Stimulated activated CD4-positive, alpha-beta T cell treated with anti-CD3 and anti-CD28 coated beads, TNF-alpha, amount 100 ng/mL, for 48 hours (primary cell): ENCODE measurements around the gene FABP1.

Experiments
- DNase-seq, 3 donors: peaks; one replicate each; pipeline ENCODE4 v3.0.0-alpha.2; 2020; ENCODE audit warnings: low read depth in 3 of 3

FABP1 gene

DNA sequence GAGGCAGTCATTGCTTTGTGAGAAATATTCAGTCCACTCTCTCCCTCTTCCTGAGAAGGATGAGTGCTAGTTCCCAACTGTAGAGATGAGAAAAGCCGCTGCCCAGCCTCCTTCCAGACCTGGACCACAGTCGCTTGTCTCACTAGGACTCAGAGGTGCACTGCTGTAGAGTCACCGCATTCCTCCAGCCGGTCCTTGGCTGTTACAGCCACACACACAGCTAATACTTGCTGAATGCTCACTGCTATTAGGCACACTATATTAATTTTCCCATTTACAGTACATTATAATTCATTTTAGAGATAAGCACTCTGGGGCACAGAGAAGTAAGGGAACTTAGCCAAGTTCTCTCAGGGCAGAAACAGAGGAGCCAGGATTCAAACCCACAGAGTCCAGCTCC lies 10.0 kb upstream of the FABP1 start:
- no peak for DNase-seq

DNA sequence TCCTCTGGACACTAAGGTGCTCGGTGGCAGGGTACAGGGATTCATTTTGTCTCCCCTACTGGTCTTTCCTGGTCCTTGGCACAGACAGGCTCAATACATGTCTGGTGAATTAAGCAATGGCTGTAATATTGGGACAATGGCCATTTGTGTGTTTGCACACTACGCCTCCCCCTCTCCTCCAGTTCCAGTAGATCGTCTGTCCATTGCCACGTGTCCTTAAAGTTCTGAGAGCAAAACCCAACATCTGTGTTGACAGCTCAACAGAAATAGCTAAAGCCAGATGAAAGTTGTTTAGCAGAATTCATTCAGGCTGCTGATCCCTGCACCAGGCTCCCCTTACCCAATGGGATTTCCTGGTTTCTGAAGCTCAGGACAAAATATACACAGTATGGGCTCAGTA lies 9.0 kb upstream of the FABP1 start:
- DNase-seq = no peak

DNA sequence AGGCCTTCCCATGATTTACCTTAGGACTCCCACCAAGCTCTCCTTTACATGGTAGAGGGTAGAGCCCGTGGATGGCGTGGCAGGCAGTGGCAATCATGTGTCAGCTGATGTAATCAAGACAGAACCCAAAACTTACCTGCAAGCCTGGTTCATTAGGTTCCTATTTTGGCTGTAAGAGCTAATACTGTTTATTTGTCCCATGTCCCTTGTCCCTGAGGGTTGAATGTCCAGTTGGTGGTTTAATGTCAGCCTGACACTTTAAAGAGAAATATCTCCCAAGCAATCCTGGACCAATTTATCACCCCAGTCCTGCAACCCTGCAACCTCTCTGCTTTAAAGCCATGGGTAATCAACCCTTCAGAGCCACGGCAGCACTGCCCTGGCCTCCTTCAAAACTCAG lies 6.0 kb upstream of the FABP1 start:
- no peak for DNase-seq

DNA sequence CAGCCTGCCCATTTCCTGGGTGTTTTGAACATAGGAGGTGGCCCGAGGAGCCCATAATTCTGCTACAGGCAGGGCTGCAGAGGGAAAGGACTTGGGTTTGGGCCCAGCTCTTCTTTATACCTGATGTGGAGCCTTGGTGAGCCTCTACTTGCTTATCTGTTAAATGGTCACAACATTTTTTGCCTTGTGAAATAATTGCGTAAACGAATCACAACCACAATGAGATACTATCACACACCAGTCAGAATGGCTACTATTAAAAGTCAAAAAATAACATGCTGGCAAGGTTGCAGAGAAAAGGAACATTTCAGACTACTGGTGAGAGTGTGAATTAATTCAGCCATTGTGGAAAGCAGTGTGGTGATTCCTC lies 4.1 kb upstream of the FABP1 start:
- DNase-seq = no peak

DNA sequence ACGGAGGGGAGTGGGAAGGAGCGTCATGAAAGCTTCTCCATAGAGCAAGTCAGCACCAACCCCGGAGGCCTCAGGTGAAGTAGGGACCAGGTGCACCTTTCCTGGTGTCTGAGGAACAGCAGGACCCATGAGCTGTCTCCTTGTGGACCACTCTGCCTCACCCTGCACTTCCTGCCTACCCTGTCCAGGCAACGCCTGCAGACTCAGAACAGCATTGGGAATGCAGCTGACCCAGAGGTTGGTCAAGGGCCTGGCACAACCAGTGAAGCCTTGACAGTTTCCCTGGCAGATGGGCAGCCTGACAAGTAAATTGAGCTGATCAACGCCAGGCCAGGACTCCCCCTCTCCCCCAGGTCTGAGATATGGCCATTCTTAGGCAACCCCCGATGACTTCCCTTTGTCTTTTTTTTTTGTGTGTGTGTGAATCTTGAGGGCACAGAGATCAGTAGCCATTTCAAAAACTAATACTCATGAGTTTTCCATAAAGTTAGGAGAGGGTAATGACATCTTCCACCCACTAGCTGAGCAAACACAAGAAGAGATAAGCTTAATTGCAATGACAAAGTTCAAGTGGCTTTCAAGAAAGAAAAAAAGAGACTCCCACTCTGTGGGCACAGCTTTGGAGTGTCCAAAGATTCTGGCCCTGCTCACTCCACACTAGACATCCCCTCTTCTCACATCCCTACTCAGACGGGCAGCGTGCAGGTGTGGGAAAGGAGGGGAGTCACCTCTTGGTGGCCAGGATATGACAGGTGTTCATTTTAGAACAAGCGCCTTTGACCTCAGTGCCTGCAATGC lies 3.5 kb upstream of the FABP1 start:
- DNase-seq = no peak

DNA sequence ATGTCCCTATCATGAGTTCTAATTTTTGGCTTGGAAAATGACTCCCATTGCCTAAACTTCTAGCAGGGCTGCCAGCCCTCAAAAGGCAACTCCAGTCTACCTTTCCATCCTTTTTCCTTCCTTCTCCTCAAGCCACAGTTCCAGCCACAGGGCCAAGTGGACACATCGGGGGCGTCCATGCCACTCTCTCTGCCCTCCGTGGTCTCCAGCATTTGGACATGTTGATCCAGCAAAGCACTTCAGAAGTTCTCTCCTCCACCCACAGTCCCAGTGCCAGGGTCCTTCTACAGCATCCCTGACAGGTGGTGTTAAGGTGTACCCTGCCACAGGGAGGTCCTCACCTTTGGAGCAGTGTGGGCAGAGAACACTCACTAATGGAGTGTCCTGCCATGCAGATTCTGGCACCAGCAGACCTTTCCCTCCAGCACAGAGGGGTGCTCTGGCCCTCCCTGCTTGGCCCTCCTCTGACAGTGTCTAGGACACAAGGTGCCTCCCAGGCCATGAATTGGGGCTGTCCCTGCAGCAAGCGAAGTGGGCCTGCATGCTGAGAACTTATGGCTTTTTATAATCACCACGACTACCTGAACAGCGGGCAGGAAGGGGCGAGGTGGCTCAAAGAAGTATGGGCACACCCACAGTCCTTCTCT lies 1.6 kb upstream of the FABP1 start:
- DNase-seq = no peak

DNA sequence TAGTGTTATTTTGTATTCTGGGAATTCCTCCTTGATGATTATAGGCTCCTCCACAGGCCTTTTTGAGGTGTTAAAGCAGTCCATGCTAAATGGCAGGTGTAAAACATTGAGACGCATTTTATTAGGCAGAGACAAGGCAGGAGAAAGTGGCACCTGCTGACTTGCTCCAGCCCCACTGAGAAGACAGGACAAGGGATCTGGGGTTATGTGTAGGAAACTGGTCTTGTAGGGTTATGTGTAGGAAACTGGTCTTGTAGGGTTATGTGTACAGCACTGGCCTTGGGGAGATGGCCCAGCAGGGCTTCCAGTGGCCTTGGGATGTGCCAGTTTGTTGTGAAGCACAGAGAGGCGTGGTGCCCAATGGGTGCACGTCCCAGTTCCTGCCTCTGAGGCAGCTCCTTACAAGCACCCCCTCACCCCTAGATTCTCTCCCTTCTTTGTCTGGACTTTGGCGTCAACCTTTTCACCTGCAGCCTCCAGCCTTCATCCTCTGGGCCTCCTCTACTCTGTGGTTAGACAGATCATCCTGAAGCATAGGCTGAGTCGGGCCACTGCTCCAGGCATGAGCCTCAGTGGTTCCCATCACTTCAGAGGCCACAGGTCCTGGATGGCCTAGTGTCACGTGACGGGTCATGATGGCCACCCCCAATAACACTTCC lies 921 bp upstream of the FABP1 start:
- DNase-seq = no peak

DNA sequence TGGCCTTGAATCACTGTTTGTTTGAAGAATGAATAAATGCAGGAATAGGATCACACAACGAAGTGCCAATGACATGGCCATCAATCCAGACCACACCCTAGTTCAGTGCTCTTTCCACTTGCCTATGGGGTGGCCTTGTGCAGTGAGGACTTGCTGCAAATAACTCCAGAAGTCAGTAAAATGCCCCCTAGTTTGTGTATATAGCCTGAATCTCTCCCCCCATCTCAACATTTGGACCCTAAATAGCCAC lies 299 bp downstream of the FABP1 start:
- no peak for DNase-seq

DNA sequence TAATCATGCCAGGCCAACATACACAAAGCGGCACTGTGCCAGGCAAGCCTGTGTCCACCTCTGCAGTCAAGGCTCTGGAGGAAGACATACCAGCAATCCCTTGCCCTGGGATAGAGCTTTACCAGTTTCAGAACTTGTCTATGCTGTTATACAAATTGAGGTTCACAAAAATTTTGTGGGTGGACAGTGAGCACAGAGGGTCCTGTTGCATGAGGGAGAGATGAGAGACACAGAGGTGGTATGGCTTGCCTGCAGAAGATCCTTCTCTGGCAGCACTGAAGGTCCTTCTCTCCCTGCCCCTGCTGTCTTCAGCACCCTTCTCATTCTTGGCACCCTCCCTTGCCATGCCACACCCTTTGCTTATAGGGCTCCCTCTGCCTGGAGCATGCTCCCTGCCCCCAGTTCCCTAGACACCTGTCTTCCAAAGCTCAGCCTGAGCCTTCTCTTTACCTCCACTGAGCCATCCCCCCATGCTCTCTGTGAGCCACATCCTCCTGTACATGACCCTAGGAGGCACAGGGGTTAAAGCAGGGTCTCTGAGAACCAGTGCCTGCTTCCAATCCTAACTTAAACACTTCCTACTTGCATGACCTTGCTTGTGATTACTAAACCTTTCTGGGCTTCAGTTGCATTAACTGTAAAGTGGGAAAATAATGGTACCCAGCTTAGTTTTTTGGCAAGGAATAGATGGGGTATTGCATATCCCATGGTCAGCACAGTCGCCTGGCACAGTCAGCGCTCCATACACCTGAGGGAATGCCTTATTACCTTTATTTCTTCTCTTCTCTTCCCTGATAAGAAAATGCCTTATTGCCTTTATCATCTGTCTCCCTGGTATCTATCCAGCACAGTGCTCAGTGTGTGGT lies 857 bp downstream of the FABP1 start:
- no peak for DNase-seq

DNA sequence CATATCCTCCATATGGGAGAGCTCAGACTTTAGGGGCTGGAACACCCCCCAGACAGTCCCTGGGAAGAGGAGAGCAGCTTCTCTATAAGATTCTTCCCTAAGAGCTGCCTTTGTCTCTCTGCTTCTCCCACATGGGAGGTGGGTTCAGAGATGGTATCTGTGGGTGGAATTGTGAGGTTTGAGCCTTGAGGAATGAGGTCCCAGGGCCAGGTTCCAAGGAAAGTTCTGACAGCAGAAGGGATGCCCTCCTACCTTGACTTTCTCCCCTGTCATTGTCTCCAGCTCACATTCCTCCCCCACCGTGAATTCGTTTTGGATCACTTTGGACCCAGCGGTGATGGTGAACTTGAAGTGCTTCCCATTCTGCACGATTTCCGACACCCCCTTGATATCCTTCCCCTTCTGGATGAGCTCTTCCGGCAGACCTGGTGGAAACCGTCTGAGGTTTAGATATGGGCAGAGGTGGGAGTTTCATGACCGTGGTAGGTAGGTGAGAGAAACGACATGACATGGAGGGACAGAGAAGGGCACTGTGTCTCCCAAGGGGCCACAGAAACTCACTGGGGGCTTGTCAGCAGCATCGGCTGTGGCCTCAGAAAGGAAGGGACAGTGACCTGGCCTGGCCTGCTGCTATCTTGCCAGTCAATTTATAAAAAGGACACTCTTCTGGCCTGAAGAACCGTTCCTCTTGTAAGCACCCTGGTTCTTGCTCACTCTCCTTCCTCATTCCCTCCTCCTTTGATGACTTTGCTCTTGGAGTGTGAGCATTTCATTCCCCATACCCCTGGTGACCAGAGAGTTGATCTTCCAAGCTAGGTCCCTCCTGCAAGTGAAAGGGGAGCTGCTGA lies 1.7 kb downstream of the FABP1 start:
- DNase-seq = no peak

DNA sequence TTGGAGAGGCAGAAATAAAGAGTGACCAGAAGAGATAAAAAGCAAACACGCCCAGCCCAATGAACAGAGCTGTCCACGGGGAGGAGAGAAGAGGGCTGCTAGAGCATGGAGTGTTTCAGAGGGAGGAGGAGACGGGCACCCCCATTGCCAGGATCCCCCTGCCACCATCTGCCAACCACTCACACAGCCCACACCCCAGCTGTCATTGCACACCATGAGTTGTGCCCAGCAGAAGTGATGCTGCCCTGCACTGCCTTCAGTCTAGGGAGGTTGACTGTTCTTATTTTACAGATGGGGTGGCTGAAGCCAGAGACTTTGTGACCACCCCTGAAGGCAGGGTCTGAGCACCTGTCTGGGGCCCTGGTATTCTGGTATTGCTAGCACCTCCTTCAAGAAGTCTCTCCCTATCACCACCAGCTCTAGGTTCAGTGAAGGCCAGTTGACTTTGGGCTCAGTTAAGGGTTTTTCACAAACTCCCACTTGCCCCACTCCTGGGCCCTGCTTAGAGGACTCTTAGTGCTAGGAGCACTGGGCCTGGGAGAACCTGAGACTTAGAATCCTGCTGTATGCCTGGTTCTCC lies 2.4 kb downstream of the FABP1 start:
- no peak for DNase-seq

DNA sequence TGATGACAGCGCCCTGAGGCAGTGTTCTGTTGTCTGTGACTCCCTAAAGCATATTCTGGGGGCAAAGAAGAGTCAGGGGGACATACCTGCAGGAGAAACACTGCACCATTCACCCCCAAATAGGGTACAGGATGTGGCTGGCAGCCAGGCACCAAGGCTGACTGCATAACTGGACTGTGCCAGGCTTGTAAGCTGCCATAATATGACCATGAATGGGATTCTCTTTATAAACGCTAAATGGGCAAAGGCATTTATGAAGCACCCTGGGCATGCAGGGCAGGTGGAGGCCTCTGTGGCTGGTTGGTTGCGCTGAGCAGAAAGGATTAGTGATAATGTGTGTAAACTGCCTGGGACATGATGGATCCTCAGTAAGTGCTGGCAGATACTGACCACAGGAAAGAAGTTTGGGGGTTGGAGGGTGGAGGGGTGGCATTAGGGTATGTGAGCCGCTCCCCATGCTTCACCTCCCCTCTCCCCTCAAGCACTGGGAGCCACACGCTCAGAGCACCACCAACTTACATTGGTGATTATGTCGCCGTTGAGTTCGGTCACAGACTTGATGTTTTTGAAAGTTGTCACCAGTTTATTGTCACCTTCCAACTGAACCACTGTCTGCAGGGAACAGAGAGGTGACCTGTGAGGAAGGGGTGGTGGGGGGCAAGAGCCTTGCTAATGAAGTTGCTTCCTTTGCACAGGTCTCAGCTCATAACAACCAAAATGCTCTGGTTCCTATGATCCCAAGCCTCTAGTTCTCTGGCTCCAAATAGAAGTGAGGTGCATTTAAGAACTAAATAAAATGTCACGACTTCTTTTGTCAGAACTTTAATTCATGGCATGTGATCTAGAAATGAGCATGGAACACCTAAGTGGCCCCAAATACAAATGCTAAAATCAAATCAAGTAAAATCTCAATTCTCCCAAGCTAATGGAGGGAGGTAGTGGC lies 3.6 kb downstream of the FABP1 start:
- no peak for DNase-seq

DNA sequence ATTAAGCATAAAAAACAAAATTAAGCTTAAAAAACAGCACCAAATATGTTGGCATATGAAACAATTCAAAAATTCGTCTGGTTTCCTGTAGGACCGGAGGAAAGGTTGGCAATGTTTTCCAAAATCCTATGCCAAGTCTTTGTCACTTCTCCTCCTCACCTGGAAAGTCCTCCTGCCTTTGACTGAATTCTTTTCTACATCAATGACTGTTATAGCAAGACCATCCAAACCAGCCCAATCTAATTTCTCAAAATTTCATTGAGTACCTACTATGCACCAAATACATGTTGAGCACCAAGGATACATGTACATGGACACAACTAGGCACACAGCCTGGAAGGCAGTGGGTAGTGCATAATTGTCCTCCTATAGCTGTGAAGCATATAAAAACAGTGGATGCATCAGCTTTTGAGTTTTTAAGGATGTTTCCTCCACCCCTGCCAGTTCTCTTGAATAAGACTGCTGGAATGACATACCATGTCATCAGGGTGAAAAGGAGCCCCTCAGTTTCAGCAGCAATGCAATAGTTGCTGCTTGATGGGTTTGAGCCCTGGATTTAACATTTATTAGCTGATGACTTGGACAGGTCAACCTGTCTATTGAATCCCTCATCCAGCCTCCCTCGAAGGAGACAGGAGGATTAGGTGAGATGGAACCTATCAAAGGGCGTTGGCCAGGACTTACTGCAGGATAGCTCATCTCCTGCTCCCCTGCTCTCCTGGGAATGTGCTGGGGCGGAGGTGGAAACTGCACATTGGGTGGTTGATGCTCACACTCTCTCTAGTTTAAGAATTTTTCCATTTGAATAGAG lies 4.5 kb downstream of the FABP1 start:
- DNase-seq = no peak

DNA sequence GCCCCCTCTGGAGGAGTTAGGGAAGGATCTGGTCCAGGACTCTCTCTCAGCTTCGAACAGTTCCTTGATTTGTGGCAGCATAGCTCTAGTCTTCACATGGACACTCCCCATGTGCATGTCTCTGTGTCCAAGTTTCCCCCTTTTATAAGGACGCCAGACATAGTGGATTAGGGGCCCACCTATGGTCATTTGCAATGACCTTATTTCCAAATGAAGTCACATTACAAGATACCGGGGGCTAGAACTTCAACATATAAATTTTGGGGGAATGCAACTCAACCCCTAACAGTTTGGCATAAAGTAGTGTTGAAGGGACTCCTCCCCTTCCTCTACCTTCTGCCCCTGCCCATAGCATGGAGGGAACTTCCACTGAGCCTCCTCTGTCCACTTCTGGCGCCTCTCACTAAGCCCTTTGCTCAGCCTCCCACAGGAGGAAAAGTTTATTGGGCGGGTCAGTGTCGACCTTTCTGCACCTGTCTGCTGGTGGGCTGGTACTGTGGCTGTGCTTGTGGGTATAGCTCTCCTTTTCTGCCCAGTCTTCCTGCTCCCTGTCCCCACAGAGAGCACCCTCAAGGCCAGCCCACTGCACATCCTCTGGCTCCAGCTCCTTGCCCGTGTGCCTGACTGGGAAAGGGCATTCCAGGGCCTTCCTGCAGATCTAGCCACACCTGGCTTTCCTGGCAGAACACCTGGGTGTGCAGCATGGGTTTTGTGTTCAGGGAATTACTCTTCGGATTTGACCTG lies 5.5 kb downstream of the FABP1 start:
- no peak for DNase-seq

DNA sequence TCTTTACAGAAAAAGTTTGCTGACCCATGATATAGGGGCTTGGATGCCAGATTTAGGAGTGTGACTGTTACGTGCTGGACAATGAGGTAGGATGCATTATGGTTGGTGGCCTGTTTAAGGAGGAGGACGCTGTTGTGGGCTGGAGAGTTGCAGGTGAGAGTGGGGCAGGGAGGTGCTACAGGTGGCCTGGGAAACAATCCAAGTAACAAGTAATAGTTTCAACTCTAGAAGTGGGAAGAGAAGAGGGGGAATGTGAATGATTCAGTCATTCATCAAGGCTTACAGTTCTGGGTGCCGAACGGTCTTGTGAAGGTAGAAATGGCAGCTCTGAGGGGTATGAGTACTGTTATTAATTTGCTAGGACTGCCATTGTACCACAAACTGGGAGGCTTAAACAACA lies 6.2 kb downstream of the FABP1 start:
- no peak for DNase-seq

DNA sequence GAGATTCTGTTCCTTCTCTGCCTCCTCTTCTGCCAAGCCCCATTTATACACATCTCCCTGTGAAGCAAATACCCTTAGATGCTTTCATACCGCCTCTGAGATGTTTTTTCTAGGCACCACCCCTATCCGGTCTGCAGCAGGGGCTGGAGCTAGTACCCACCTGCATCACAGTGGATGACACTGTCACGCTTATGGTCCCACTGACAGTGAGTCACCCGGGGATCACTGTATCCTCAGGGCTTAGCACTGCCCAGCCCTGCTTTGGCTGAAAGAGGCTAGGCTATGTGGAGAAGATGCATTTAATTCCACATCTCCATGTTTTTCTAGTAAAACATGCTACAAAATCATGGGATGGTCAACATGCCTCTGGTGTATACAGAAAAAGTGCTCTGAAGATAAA lies 9.9 kb downstream of the FABP1 start:
- no peak for DNase-seq

DNA sequence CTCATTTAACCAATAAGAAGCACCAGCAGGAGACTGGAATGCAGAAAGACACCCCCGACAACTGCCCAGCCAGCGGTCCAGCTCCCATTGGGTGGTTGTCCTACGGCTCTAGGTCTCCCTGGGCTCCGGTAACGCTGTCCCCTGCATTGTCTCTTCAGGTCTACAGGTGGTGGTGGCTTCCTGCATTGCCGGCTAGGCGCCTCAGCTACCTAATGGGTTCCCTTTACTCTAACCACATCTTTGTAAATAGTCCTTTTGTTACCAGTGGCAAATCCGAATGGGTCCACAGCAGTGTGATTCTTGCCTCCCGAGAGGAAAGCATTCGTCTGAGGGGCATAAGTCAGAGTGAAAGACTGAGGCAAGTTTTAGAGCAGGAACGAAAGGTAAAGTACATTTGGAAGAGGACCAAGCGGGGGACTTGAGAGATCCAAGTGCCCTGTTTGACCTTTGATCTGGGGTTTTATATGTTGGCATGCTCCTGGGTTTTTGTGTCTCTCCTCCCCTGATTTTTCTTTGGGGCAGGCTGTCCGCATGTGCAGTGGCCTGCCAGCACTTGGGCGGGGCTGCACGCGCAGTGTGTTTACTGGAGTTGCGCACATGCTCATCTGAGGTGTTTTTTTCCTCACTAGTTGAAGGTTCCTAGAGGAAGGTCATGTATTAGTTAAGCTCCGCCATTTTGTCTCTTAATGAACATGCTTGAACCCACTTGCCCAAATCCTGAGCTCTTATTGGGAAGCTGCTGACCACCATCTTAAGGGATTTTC lies 11.0 kb downstream of the FABP1 start:
- no peak for DNase-seq
